HepG2 (cell line): ENCODE data around the gene ADPRM. TPM values are rescaled to one million over a fixed set of nuclear protein-coding genes. Genes with fewer than 3 reads are reported as not detected.

Experiments
- FOXK2 ChIP-seq: fragments of 450-650 bp; IDR thresholded peaks from 2 replicates; pipeline ENCODE4 v1.6.1; 2016
- HDAC2 ChIP-seq: sonication (generic); formaldehyde crosslinking; IDR thresholded peaks from 2 replicates; pipeline ENCODE4 v1.4.0; 2020; ENCODE audit warnings: missing genetic modification reagents
- LRRFIP1 ChIP-seq: sonication (generic); formaldehyde crosslinking; conservative IDR thresholded peaks from 2 replicates; pipeline ENCODE4 v1.4.0; 2020; ENCODE audit warnings: missing genetic modification reagents
- NFIC ChIP-seq: IDR thresholded peaks from 2 replicates; pipeline ENCODE4 v1.6.1; 2012; ENCODE audit warnings: mild to moderate bottlenecking, low read length, inconsistent platforms
- NFRKB ChIP-seq: fragments of 450-650 bp; IDR thresholded peaks from 2 replicates; pipeline ENCODE4 v1.6.1; 2017
- NKX3-1 ChIP-seq: sonication (generic); formaldehyde crosslinking; IDR thresholded peaks from 2 replicates; pipeline ENCODE4 v1.5.0; 2020; ENCODE audit warnings: missing genetic modification reagents
- NR2F6 ChIP-seq, 2 experiments: IDR thresholded peaks; 2 replicates each; pipeline ENCODE4 v1.6.1; 2016; ENCODE audit warnings: antibody characterized with exemption in 1 of 2, mild to moderate bottlenecking in 1 of 2
- PHB2 ChIP-seq: fragments of 450-650 bp; IDR thresholded peaks from 2 replicates; pipeline ENCODE4 v1.6.1; 2018; ENCODE audit not compliant: partially characterized antibody
- SMC3 ChIP-seq: IDR thresholded peaks from 2 replicates; pipeline ENCODE4 v1.6.1; 2011; ENCODE audit warnings: low read length, improper control_type of control experiment
- THRA ChIP-seq: sonication (generic); formaldehyde crosslinking; IDR thresholded peaks from 2 replicates; pipeline ENCODE4 v1.4.0; 2020; ENCODE audit warnings: missing genetic modification reagents, borderline replicate concordance
- TRAFD1 ChIP-seq: sonication (generic); formaldehyde crosslinking; IDR thresholded peaks from 2 replicates; pipeline ENCODE4 v1.5.1; 2020; ENCODE audit warnings: missing genetic modification reagents, mild to moderate bottlenecking, borderline replicate concordance
- ZFP1 ChIP-seq: IDR thresholded peaks from 2 replicates; pipeline ENCODE4 v1.6.1; 2016
- ZNF205 ChIP-seq: IDR thresholded peaks from 2 replicates; pipeline ENCODE4 v1.6.1; 2018; ENCODE audit warnings: missing biosample characterization, missing genetic modification reagents
- ZNF33B ChIP-seq: sonication (generic); formaldehyde crosslinking; IDR thresholded peaks from 2 replicates; pipeline ENCODE4 v1.5.1; 2020; ENCODE audit warnings: mild to moderate bottlenecking, missing genetic modification reagents
- ZNF44 ChIP-seq: sonication (generic); formaldehyde crosslinking; IDR thresholded peaks from 2 replicates; pipeline ENCODE4 v1.5.1; 2020; ENCODE audit warnings: mild to moderate bottlenecking, missing genetic modification reagents
- ZNF441 ChIP-seq: sonication (generic); formaldehyde crosslinking; IDR thresholded peaks from 2 replicates; pipeline ENCODE4 v1.7.0; 2021; ENCODE audit warnings: missing genetic modification reagents, borderline replicate concordance
- ZNF562 ChIP-seq: sonication (generic); formaldehyde crosslinking; IDR thresholded peaks from 2 replicates; pipeline ENCODE4 v1.8.0; 2022; ENCODE audit warnings: missing genetic modification reagents, borderline replicate concordance
- ZNF776 ChIP-seq: sonication (generic); formaldehyde crosslinking; IDR thresholded peaks from 2 replicates; pipeline ENCODE4 v1.4.0; 2020; ENCODE audit warnings: mild to moderate bottlenecking, missing genetic modification reagents
- polyA plus RNA-seq, 8 experiments: library from polyadenylated mRNA; depleted of rRNA in 3 of 8; stranded (reverse) in 7 of 8; unstranded in 1 of 8; fragments of >200 nt; fragmentation: Illumina TruSeq in 4 of 8; extraction: Trizol in 4 of 8; gene quantifications; 2 replicates each; pipeline versions ENCODE4 v1.2.1 to v1.2.3, GENCODE V29; 2011 to 2016; ENCODE audit warnings: low read depth in 4 of 8, missing spikeins in 1 of 8, mixed read lengths in 1 of 8; ENCODE audit not compliant: insufficient read depth in 1 of 8
- total RNA-seq, 5 experiments: library from RNA; depleted of rRNA; stranded (reverse); fragments of >200 nt; fragmentation: Illumina TruSeq; extraction: Trizol; gene quantifications; 2 replicates each; pipeline ENCODE4 v1.2.3, GENCODE V29; 2016; ENCODE audit warnings: low read depth in 1 of 5
- TF ChIP-seq, protein P1 (sequence below): sonication (generic); formaldehyde crosslinking; IDR thresholded peaks from 2 replicates; pipeline ENCODE4; 2020; ENCODE audit warnings: missing genetic modification reagents, mild to moderate bottlenecking, borderline replicate concordance
- TF ChIP-seq, protein P2 (sequence below): IDR thresholded peaks from 2 replicates; pipeline ENCODE4 v1.6.1; 2016; ENCODE audit warnings: mild to moderate bottlenecking

Gene ADPRM
- total and polyA plus RNA-seq, 2 of the 13 experiments (the other 11 are each of a cell fraction or from before 2014, with no cell fraction given) = 5.6 to 10.8 TPM

DNA sequence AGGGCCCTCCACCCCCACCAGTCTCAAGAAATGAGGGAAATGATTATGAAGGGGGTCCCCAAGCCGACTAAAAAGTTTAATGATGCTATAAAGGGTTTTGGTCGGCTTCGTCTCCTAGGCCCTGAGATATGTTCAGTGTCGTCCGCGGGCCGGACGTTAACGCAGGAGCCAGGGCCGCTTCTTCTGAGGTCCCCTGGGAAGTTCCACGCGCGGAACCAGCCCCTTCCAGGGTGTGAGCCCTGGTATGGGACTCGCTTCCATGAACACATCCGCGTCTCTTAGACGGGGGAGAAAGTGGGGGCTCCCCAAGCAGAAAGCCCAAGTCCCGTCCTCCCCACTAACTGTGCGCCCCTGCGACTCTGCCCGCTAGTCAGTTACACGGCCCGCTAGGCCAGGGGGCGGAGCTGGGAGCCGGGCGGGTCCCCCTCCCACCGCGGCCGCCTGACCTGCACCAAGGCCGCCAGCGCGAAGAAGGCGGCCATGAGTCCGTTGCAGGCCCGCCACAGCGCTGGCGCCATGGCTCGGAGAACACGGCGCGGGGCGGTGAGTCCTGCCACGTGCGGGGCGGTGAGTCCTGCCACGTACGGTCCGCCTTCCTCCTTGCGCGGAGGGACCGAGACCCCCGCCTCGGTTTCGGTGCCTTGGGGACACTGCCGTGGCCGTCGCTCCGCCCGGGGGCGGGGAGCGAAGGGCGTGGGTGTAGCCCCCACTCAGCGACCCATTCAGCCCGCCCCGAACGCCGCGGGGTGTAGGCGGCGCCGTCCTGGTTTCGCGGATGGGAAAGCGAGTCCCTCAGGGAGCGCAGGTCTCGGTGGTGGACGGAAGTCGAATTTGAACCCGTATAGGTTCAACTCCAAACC is 32.2 kb downstream of the ADPRM start, which contains the start of gene TMEM220 (continued):
- TF ChIP-seq LRRFIP1 (CRISPR knock-in tag) = no peak
- TF ChIP-seq SMC3 = no peak
- peak; percentile 61; the same call in 1 of the 2 replicates for TF ChIP-seq ZNF776 (CRISPR knock-in tag)
- TF ChIP-seq, protein P1, sequence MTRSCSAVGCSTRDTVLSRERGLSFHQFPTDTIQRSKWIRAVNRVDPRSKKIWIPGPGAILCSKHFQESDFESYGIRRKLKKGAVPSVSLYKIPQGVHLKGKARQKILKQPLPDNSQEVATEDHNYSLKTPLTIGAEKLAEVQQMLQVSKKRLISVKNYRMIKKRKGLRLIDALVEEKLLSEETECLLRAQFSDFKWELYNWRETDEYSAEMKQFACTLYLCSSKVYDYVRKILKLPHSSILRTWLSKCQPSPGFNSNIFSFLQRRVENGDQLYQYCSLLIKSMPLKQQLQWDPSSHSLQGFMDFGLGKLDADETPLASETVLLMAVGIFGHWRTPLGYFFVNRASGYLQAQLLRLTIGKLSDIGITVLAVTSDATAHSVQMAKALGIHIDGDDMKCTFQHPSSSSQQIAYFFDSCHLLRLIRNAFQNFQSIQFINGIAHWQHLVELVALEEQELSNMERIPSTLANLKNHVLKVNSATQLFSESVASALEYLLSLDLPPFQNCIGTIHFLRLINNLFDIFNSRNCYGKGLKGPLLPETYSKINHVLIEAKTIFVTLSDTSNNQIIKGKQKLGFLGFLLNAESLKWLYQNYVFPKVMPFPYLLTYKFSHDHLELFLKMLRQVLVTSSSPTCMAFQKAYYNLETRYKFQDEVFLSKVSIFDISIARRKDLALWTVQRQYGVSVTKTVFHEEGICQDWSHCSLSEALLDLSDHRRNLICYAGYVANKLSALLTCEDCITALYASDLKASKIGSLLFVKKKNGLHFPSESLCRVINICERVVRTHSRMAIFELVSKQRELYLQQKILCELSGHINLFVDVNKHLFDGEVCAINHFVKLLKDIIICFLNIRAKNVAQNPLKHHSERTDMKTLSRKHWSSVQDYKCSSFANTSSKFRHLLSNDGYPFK (CRISPR knock-in tag) = 0 out of 2 replicates have a peak, but pooled peaks have one; percentile 46
- TF ChIP-seq ZNF33B = no peak
- TF ChIP-seq ZNF441 (CRISPR knock-in tag) = 0 out of 2 replicates have a peak, but pooled peaks have one; percentile 41
- peak; percentile 59 for TF ChIP-seq THRA (CRISPR knock-in tag)
- TF ChIP-seq TRAFD1 (CRISPR knock-in tag) = no peak
- no peak for TF ChIP-seq NR2F6 (IDR thresholded peaks at IDR 0.05)
- peak; percentile 47; the same call in 1 of the 2 replicates for TF ChIP-seq NR2F6 (CRISPR knock-in tag; IDR thresholded peaks at IDR 0.05)
- TF ChIP-seq NKX3-1 (CRISPR knock-in tag) = no peak
- no peak; the same call in none of the 2 replicates for TF ChIP-seq HDAC2 (CRISPR knock-in tag)
- TF ChIP-seq ZNF205 (CRISPR knock-in tag) = 0 out of 2 replicates have a peak, but pooled peaks have one; percentile 19
- TF ChIP-seq, protein P2, sequence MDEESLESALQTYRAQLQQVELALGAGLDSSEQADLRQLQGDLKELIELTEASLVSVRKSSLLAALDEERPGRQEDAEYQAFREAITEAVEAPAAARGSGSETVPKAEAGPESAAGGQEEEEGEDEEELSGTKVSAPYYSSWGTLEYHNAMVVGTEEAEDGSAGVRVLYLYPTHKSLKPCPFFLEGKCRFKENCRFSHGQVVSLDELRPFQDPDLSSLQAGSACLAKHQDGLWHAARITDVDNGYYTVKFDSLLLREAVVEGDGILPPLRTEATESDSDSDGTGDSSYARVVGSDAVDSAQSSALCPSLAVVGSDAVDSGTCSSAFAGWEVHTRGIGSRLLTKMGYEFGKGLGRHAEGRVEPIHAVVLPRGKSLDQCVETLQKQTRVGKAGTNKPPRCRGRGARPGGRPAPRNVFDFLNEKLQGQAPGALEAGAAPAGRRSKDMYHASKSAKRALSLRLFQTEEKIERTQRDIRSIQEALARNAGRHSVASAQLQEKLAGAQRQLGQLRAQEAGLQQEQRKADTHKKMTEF = peak; percentile 72
- TF ChIP-seq FOXK2 = no peak
- TF ChIP-seq NFIC = no peak
- TF ChIP-seq PHB2 = no peak
- no peak for TF ChIP-seq NFRKB
- TF ChIP-seq ZFP1 (CRISPR knock-in tag) = no peak
- 0 out of 2 replicates have a peak, but pooled peaks have one; percentile 57 for TF ChIP-seq ZNF562 (CRISPR knock-in tag)
- TF ChIP-seq ZNF44 (CRISPR knock-in tag) = 0 out of 2 replicates have a peak, but pooled peaks have one; percentile 51
